Measurements from ENCODE around the gene SPATA9.

- TF ChIP-seq ZNF792 (tag by site-specific recombination; IDR thresholded peaks at IDR 0.05) (no peak), ZNF585B (tag by site-specific recombination; IDR thresholded peaks at IDR 0.05) (no peak), SETDB1 (IDR thresholded peaks at IDR 0.05; ENCODE audit: insufficient read length, low read length) (no peak), HOXA7 (CRISPR knock-in tag; IDR thresholded peaks at IDR 0.05; ENCODE audit: borderline replicate concordance) (no peak)
- TF ChIP-seq, protein P1, sequence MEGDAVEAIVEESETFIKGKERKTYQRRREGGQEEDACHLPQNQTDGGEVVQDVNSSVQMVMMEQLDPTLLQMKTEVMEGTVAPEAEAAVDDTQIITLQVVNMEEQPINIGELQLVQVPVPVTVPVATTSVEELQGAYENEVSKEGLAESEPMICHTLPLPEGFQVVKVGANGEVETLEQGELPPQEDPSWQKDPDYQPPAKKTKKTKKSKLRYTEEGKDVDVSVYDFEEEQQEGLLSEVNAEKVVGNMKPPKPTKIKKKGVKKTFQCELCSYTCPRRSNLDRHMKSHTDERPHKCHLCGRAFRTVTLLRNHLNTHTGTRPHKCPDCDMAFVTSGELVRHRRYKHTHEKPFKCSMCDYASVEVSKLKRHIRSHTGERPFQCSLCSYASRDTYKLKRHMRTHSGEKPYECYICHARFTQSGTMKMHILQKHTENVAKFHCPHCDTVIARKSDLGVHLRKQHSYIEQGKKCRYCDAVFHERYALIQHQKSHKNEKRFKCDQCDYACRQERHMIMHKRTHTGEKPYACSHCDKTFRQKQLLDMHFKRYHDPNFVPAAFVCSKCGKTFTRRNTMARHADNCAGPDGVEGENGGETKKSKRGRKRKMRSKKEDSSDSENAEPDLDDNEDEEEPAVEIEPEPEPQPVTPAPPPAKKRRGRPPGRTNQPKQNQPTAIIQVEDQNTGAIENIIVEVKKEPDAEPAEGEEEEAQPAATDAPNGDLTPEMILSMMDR (tag by site-specific recombination; IDR thresholded peaks at IDR 0.05) = no peak
Observed at GRCh38 chr5:95727764-95728191, 45.0 kb upstream of the SPATA9 start.
